Duodenal mucosa (tissue), 2 donors: ENCODE measurements around the gene ADK.

ENCODE experiments used
- H3K27ac ChIP-seq: one replicate; pipeline ENCODE4 v1.7.0; 2013; ENCODE audit warnings: low read depth, low read length
- H3K27me3 ChIP-seq, 2 donors: one replicate each; pipeline ENCODE4 v1.7.0; 2013; ENCODE audit warnings: low read length in 2 of 2, control low read depth in 1 of 2; ENCODE audit not compliant: insufficient read depth in 2 of 2, control insufficient read depth in 1 of 2
- H3K36me3 ChIP-seq, 2 donors: one replicate each; pipeline ENCODE4 v1.7.0; 2013; ENCODE audit warnings: low read length in 2 of 2, control low read depth in 1 of 2; ENCODE audit not compliant: insufficient read depth in 2 of 2, control insufficient read depth in 1 of 2
- H3K4me1 ChIP-seq, 2 donors: one replicate each; pipeline ENCODE4 v1.7.0; 2013; ENCODE audit warnings: low read length in 2 of 2, control low read depth in 1 of 2; ENCODE audit not compliant: insufficient read depth in 2 of 2, control insufficient read depth in 1 of 2
- H3K4me3 ChIP-seq, 2 donors: one replicate each; pipeline ENCODE4 v1.7.0; 2013; ENCODE audit warnings: low read length in 2 of 2, low read depth in 1 of 2
- H3K9ac ChIP-seq, 2 donors: one replicate each; pipeline ENCODE4 v1.7.0; 2013; ENCODE audit warnings: low read length in 2 of 2, low read depth in 1 of 2
- H3K9me3 ChIP-seq, 2 donors: one replicate each; pipeline ENCODE4 v1.7.0; 2013; ENCODE audit warnings: low read length in 2 of 2, control low read depth in 1 of 2; ENCODE audit not compliant: control insufficient read depth in 1 of 2

ADK gene

GRCh38 chr10:74754381-74754821, 603.4 kb downstream of the ADK start:
- H3K4me3 ChIP-seq = no peak overlapping the region
- H3K9ac ChIP-seq = no peak overlapping the region
- no peaks in the 10 kb centered on the region for H3K9me3 ChIP-seq
- no peaks in the 10 kb centered on the region for H3K36me3 ChIP-seq
- no peak overlapping the region for H3K27ac ChIP-seq
- no peaks in the 10 kb centered on the region for H3K4me1 ChIP-seq
- no peaks in the 10 kb centered on the region for H3K27me3 ChIP-seq

- Histone ChIP-seq H3K4me1 (no peaks in the 10 kb centered on the region), H3K27ac (no peak overlapping the region), H3K9ac (no peak overlapping the region), H3K4me3 (no peak overlapping the region), H3K27me3 (no peaks in the 10 kb centered on the region), H3K36me3 (no peaks in the 10 kb centered on the region), H3K9me3 (no peaks in the 10 kb centered on the region)
Measured at GRCh38 chr10:74755273-74755672, 604.3 kb downstream of the ADK start.
